Measurements from ENCODE around the gene XAF1.

- TF ChIP-seq CTCF (IDR thresholded peaks at IDR 0.05) (no peak), POLR2A (IDR thresholded peaks at IDR 0.05) (no peak)
These were observed 45.5 kb upstream of the XAF1 start for GRCh38 chr17:6710317-6710716.

Measured in prostate gland (tissue), 2 donors.